GM21360 (cell line): ENCODE results near the gene TUBA4B.

Source experiments
- ATAC-seq: cut with Tn5 transposase; IDR thresholded peaks from one replicate; pipeline ENCODE4 v1.9.1; 2021; ENCODE audit warnings: mild to moderate bottlenecking, moderate library complexity; ENCODE audit not compliant: unreplicated experiment

The TUBA4B gene

DNA sequence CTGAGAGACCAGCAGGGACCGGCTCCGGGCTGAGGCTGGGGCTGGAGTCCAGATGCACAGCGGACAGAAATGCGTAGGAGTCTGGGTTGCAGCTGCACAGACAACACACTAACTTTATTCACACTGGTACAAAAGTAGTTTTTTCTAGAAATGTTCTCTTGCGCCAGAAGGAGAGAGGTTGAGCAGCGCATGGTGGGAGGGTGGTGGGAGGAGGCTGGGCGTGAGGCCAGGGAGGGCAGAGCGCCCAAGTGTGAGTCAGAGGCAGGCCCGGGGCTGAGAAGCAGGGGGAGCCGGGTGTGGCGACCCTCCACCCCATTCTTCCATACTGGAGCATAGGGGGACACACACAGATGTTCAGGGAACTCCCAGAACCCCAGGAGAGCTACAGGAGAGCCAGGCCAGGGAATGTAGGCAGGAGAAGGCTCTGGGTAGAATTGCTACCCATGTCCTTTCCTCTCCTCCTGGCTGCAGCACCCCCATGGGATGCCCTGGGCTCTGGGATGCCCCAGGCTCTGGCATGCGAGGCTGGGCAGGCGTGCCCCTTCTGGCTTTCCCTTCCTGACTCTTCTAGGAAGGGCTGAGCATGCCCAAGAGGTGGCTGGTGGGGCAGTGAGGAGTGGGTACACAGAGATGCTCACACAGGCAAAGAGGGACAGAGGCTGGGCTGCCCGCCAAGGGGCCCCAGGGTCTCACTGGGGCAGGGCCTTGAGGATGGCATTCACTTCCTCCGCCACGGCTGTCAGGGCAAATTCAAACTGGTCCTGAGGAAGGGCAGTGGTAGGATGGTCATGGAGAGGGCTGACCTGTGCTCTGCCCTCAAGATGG lies 36.7 kb downstream of the TUBA4B start:
- ATAC-seq, result no peak

DNA sequence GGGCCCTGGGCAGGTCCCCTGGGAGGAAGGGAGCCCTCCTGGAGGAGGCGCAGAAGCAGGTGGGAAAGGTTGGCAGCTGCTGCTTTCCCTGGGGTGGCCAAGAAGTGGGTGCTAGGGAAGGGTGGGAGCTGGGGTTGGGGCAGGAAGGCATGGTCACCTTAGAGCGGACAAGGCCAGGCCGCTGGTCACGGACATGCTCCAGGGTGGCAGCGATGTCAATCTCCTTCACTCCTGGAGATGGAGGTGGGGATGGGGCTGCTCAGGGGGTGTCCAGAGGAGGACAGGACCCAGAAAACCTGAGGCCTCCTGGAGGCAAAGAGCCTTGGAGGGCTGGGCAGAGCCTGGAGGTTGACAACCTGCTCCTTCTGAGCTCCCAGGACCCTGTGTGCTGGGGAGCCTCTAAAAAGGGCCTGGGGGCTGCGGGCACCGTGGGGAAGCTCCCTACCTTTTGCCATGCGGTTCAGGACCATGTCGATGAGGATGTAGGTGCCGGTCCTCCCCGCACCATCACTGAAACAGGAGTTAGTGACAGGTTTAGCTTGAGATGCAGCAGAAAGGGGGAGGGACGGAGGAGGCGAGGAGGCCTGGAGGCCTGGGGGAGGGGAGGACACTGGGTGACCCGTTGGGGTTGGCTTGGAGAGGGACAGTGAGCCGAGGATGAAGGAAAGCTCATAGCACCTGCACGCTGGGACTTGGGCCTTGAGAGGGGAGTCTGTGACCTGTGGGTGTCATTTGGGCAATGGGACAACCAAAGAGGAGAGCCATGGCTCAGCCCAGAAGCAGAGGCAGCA lies 37.5 kb downstream of the TUBA4B start:
- ATAC-seq, result no peak

GRCh38 chr2:219291394-219291793 lies 38.4 kb downstream of the TUBA4B start:
- no peak for ATAC-seq

- ATAC-seq, result no peak
Measured at GRCh38 chr2:219291910-219292490, 39.0 kb downstream of the TUBA4B start.

- no peak for ATAC-seq
Measured at GRCh38 chr2:219292616-219293015, 39.6 kb downstream of the TUBA4B start.

GRCh38 chr2:219293736-219294231 lies 40.7 kb downstream of the TUBA4B start:
- no peak for ATAC-seq

DNA sequence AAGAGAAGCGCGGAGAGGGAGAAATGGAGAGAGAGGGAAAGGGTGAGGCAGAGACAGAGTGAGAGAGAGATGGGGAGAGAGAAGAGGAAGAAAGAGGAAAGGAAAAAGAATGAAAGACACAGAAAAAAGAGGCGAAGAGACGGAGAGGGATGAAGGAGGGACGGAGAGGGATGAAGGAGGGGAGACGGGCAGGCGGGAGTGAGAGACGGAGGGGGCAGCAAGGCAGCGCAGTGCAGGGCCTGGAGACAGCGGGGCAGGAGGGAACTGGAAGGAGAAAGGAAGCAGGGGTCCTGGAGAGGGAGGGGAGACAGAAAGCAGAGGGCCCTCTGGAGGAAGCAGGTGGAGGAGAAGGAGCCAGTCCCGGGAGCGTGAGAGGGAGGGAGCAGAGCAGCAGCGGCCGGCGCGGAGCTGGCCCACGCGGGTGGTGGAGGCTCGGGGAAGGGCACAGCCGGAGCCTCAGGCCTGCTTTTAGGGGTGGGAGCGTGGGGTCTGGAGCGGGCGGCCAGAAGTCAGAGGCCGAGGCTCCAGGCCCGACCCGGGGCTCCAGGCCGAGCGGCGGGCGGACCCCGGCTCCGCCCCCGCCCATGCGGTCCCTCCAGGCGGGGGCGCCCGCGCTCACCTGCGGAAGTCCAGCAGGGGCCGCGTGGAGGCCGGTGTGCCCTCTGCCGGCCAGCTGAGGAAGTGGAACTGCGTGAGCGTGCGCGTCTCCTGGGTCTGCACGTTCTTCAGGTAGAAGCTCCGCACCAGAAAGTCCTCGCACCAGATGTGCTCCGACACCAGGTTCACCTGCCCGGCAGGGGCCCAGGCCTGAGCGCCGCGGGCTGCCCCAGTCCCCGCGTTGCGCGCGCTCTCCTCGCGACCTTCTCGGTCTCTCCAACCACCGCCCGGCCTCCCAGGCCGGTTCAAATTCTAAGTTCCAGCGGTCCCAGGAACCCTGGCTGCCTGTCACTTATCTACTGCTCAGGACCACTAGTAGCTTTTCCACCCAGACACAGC lies 41.6 kb downstream of the TUBA4B start:
- ATAC-seq, result peak; percentile 85

DNA sequence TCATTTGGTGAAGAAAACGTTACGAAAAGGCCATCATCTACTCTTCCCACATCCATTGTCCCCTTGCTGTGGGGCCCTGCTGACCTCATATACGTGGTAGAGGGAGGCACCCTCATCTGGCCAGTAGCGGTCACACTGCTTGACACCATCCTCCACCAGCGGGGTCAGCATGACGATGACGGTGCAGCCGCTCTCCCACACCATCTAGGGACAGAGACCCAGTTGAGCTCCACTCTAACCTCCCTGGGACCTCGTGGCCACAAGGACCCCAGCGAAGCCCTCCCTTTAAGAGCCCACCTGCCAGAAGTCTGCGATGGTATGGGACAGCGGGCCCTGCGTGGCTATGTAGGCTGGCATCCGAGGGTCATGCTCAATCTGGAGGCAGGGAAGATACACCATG lies 43.1 kb downstream of the TUBA4B start:
- no peak for ATAC-seq

GRCh38 chr2:219296631-219297391 lies 43.8 kb downstream of the TUBA4B start:
- ATAC-seq, result no peak

- ATAC-seq, result no peak
Measured at GRCh38 chr2:219297766-219298456, 44.9 kb downstream of the TUBA4B start.

GRCh38 chr2:219298759-219299371 lies 45.8 kb downstream of the TUBA4B start:
- ATAC-seq, result peak; percentile 61

- no peak for ATAC-seq
Measured at GRCh38 chr2:219299372-219299760, 46.3 kb downstream of the TUBA4B start.

DNA sequence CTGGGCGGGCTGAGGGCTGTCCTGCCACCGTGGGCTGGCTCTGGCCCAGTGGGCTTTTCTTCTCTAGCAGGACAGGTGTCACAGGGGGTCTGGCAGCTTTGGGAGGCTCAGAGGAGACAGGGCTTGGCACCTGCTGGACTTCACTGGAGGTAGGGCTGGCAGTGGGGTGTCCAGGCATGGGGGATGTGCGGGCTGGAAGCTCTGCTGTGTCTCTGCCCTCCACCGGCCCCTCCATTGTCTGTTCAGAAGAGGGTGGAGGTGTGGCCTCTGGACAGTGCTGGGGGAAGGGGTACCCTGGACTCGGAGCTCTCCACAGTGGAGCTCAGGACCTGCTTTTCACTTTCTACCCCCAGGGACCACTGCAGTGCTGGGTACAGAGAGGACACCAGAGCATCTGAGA lies 47.0 kb downstream of the TUBA4B start:
- no peak for ATAC-seq

GRCh38 chr2:219302412-219302968 lies 49.4 kb downstream of the TUBA4B start:
- no peak for ATAC-seq

- no peak for ATAC-seq
Measured at GRCh38 chr2:219304223-219304622, 51.2 kb downstream of the TUBA4B start.

DNA sequence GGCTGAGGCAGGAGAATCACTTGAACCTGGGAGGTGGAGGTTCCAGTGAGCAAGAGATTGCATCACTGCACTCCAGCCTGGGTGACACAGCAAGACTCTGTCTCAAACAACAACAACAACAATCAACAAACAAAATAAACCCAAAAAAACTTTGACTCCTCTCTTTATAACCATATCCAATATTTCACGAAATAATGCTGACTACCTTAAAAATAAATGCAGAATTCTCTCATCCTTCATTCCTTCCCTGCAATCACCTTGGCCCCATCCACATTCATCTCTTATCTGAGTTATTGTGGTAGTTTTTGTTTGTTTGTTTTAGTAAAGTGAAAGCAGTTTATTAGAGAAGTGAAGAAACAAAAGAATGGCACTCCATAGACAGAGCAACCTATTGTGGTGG lies 53.0 kb downstream of the TUBA4B start:
- ATAC-seq, result no peak

GRCh38 chr2:219308142-219309101 lies 55.4 kb downstream of the TUBA4B start:
- no peak for ATAC-seq
